Sciatic nerve (tissue), 2 donors: ENCODE data around the gene TUBA4A. TPM values are rescaled to one million over a fixed set of nuclear protein-coding genes. Genes with fewer than 3 reads are reported as not detected.
"Not testable (repeated sequence)": the region's sequence is repeated elsewhere in the genome, so short reads cannot be mapped to it uniquely, and the experiment has no call there.

Experiments
- ATAC-seq: fragments of 200-7000 bp; cut with Tn5 transposase; one replicate; pipeline ENCODE4 v1.9.1; 2020; ENCODE audit warnings: mild to moderate bottlenecking, moderate library complexity
- DNase-seq: peaks from one replicate; pipeline ENCODE4 v3.0.0-alpha.2; 2020; ENCODE audit warnings: low spot score
- intact Hi-C: fragments of 100-400 bp; cut with DNase I; formaldehyde crosslinking; loops from one replicate; pipeline ENCODE4 v1.14.2; 2022
- microRNA-seq: library from miRNA; unstranded; fragments of <30 nt; microRNA quantifications from one replicate; pipeline ENCODE4 v1.2.0, GENCODE V29; 2020
- total RNA-seq: library from RNA; stranded (reverse); fragmentation: NEBNext Ultra II Directional; extraction: Animal tissue kit (Norgen Biotek cat#: 25700); gene quantifications from one replicate; pipeline ENCODE4 v1.2.1, GENCODE V29; 2021
- donor health status: DM: no; HTN: no; CAD: no.
- donor health status: DM: no; HTN: no; CAD: no.

TUBA4A gene
- total RNA-seq, 1 donor from 2014 or later = 12.5 TPM

DNA sequence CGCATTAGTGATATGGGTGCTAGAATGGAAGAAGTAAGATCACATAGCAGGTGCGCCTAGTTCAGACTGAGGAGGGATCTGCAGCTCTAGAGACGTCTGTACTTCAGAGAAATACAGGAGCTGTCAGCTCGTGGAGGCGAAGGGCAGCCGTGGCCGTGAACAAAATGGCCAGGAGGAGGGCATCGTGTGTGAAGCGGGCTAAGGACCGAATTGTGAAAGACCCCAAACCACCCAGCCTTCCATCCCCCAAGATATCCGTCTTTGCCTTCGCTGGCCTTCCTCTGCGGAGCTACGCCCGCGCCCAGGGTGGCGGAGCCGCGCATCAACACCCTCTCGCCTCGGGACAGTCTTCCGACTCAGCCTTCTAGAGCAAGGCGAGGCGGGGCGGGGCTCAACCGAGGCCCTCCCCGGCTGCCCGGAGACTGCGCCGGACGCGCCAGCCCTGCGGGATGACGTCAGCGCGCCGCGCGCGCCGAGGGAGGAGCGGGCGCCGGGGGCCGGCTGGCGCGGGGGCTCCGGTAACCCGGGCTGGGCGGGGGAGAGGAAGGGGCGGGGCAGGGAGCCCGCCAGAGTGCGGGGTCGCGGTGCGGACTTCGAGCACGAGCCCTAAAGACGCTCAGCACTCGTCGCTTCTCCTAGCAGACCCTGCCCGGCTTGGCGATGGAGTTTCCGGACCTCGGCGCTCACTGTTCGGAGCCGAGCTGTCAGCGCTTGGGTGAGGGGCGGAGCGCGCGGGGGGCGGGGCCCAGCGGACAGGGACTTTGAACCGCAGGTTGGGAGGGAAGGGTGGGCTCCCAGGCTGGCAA is 47.2 kb downstream of the TUBA4A start, which contains the start of gene ZFAND2B:
Gene ZFAND2B (plus strand): TSS at position 455 of the 806 bp plus-strand sequence. CDS start 206 bp downstream, at position 661.
- peak; percentile 96 for ATAC-seq
- DNase-seq = peak; percentile 97
- intact Hi-C loops = no loop called here

DNA sequence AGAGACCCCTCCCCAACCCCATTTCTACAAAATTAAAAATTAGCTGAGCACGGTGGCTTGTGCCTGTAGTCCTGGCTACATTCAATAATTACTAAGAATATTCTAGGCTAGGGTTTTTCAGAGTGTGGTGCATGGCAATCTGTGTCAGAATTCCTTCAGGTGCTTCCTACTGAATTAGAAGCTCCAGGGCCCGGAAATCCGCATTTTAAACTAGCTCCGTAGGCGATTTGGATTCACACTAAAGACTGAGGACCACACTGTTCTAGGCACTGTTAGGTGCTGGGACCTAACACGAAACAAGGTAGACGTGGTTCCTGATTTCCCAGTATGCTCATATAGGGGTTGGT is 47.8 kb downstream of the TUBA4A start:
- DNase-seq (no peak), ATAC-seq (no peak)
- intact Hi-C loops = no loop called here

DNA sequence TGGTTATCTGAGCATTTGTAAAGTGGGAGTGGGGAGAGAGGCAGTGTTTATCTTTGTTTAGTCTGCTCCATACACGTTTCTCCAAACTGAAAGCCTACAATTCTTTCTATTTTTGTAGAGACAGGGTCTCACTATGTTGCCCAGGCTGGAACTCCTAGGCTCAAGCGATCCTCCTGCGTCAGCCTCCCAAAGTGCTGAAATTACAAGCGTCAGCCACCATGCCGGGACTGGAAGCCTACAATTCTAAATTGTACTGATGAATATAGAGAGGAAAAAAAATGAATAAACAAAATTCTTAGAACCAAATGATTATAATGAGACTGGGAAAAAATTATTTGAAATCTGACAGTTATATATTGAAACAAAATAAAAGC is 48.6 kb downstream of the TUBA4A start:
- no peak for DNase-seq
- ATAC-seq = no peak
- intact Hi-C loops = no loop called here

DNA sequence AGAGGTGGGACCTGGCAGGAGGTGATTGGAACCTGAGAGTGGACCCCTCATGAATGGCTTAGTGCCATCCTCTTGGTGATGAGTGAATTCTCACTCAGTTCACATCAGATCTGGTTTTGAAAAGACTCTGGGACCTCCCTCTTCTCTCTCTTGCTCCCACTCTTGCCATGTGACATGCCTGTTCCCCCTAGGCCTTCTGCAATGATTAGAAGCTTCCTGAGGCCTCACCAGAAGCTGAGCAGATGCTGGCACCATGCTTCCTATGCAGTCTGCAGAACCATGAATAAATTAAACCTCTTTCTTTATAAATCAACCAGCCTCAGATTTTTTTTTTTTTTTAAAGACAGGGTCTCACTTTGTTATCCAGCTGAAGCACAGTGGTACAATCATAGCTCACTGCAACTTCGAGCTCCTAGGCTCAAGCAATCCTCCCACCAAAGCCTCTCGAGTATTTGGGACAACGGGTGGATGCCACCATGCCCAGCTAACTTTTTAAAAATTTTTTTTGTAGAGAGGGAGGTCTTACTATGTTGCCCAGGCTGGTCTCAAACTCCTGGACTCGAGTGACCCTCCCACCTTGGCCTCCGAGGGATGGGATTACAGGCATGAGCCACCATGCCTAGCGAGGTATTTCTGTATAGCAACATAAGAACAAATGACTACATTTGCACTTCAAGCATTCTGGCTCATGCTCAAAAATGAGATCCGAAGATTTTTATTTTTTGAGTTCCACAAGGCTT is 49.1 kb downstream of the TUBA4A start:
- intact Hi-C loops = no loop called here
- no peak for ATAC-seq
- DNase-seq = no peak

DNA sequence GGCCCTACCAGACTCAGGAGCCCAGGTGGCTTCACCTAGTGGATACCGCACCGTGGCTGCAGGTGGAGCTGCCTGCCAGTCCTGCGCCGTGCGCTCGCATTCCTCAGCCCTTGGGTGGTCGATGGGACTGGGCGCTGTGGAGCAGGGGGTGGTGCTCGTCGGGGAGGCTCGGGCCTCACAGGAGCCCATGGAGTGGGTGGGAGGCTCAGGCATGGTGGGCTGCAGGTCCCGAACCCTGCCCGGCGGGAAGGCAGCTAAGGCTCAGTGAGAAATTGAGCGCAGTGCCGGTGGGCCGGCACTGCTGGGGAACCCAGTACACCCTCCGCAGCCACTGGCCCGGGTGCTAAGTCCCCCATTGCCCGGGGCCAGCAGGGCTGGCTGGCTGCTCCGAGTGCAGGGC is 52.4 kb downstream of the TUBA4A start:
- intact Hi-C loops, ATAC-seq, DNase-seq: not testable (repeated sequence)

DNA sequence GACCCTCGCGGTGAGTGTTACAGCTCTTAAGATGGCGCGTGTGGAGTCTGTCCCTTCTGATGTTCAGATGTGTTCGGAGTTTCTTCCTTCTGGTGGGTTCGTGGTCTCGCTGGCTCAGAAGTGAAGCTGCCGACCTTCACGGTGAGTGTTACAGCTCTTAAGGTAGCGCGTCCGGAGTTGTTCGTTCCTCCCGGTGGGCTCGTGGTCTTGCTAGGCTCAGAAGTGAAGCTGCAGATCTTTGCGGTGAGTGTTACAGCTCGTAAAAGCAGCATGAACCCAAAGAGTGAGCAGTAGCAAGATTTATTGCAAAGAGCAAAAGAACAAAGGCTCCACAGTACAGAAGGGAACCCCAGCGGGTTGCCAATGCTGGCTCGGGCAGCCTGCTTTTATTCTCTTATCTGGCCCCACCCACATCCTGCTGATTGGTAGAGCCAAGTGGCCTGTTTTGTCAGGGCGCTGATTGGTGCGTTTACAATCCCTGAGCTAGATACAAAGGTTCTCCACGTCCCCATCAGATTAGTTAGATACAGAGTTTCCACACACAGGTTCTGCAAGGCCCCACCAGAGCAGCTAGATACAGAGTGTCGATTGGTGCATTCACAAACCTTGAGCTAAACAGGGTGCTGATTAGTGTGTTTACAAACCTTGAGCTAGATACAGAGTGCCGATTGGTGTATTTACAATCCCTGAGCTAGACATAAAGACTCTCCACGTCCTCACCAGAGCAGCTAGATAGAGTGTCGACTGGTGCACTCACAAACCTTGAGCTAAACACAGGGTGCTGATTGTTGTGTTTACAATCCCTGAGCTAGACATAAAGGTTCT is 53.0 kb downstream of the TUBA4A start:
- DNase-seq, ATAC-seq, intact Hi-C loops: not testable (repeated sequence)

Small RNA genes within 50 kb of the gene (microRNA-seq; reads per million reads assigned to microRNA genes)
- gene MIR153-1 = 1.4 reads per million

Other genes starting within 250 kb of the TUBA4A start
- 0.18 TPM for gene CFAP65, start 212.4 kb downstream of the TUBA4A start, total RNA-seq
- gene IHH, start 193.0 kb downstream of the TUBA4A start, total RNA-seq = 0.22 TPM
- gene NHEJ1, start 93.1 kb downstream of the TUBA4A start, total RNA-seq = 15.0 TPM
- 3.3 TPM for gene SLC23A3, start 83.9 kb downstream of the TUBA4A start, total RNA-seq
- 55.8 TPM for gene CNPPD1, start 77.0 kb downstream of the TUBA4A start, total RNA-seq
- gene RETREG2, start 75.6 kb downstream of the TUBA4A start, total RNA-seq = 75.7 TPM
- gene ZFAND2B, start 47.1 kb downstream of the TUBA4A start, total RNA-seq = 40.8 TPM
- gene ABCB6, start 35.0 kb downstream of the TUBA4A start, total RNA-seq = 32.6 TPM
- gene ATG9A, start 24.3 kb downstream of the TUBA4A start, total RNA-seq = 39.9 TPM
- gene ANKZF1, start 24.1 kb downstream of the TUBA4A start, total RNA-seq = 46.9 TPM
- gene GLB1L, start 8.5 kb downstream of the TUBA4A start, total RNA-seq = 4.2 TPM
- 16.5 TPM for gene STK16, start 8.4 kb downstream of the TUBA4A start, total RNA-seq
- gene TUBA4B, start 675 bp downstream of the TUBA4A start, total RNA-seq = not detected
- gene DNAJB2, start 25.4 kb upstream of the TUBA4A start, total RNA-seq = 120 TPM
- gene PTPRN, start 55.5 kb upstream of the TUBA4A start, total RNA-seq = 0.58 TPM
- gene RESP18, start 78.8 kb upstream of the TUBA4A start, total RNA-seq = not detected
- 41.8 TPM for gene DNPEP, start 134.0 kb upstream of the TUBA4A start, total RNA-seq
- gene DES, start 164.5 kb upstream of the TUBA4A start, total RNA-seq = 1.4 TPM
- gene SPEG, start 180.9 kb upstream of the TUBA4A start, total RNA-seq = 7.2 TPM
- 25.9 TPM for gene GMPPA, start 245.0 kb upstream of the TUBA4A start, total RNA-seq